ENCODE results near the gene PSMG3. TPM values are rescaled to one million over a fixed set of nuclear protein-coding genes. Genes with fewer than 3 reads are reported as not detected.

PSMG3 gene
- total and polyA plus RNA-seq, 2 of the 8 experiments (the other 6 are each of a cell fraction or from before 2014, with no cell fraction given) = 30.2 to 62.0 TPM

GRCh38 chr7:1533547-1534329, 36.1 kb downstream of the PSMG3 start (continued):
- TF ChIP-seq POU5F1 (IDR thresholded peaks at IDR 0.05; ENCODE audit: low read depth, low read length) = no peak
- no peak for TF ChIP-seq CHD2 (IDR thresholded peaks at IDR 0.05; ENCODE audit: low read length)
- TF ChIP-seq TAF7 (optimal IDR thresholded peaks at IDR 0.05; ENCODE audit: borderline replicate concordance, low read depth, low read length) = no peak
- TF ChIP-seq NANOG (IDR thresholded peaks at IDR 0.05; ENCODE audit: insufficient read depth, low read depth, low read length, poor library complexity, severe bottlenecking) = no peak
- TF ChIP-seq SAP30 (IDR thresholded peaks at IDR 0.05; ENCODE audit: insufficient read depth, insufficient replicate concordance, low read length) = no peak
- no peak for TF ChIP-seq CHD1 (IDR thresholded peaks at IDR 0.05; ENCODE audit: low read depth, low read length)
- TF ChIP-seq NRF1 (IDR thresholded peaks at IDR 0.05; ENCODE audit: low read depth, low read length) = no peak
- TF ChIP-seq YY1 (IDR thresholded peaks at IDR 0.05; ENCODE audit: low read depth, low read length) = no peak
